LNCAP (cell line): ENCODE data around the gene MYO9B.

Experiments used
- CTCF ChIP-seq: fragments of 450-650 bp; IDR thresholded peaks from 2 replicates; pipeline ENCODE4 v1.5.1; 2017; ENCODE audit warnings: mild to moderate bottlenecking

Gene MYO9B

GRCh38 chr19:17206736-17207581 lies 131.4 kb downstream of the MYO9B start:
- no peak for TF ChIP-seq CTCF

DNA sequence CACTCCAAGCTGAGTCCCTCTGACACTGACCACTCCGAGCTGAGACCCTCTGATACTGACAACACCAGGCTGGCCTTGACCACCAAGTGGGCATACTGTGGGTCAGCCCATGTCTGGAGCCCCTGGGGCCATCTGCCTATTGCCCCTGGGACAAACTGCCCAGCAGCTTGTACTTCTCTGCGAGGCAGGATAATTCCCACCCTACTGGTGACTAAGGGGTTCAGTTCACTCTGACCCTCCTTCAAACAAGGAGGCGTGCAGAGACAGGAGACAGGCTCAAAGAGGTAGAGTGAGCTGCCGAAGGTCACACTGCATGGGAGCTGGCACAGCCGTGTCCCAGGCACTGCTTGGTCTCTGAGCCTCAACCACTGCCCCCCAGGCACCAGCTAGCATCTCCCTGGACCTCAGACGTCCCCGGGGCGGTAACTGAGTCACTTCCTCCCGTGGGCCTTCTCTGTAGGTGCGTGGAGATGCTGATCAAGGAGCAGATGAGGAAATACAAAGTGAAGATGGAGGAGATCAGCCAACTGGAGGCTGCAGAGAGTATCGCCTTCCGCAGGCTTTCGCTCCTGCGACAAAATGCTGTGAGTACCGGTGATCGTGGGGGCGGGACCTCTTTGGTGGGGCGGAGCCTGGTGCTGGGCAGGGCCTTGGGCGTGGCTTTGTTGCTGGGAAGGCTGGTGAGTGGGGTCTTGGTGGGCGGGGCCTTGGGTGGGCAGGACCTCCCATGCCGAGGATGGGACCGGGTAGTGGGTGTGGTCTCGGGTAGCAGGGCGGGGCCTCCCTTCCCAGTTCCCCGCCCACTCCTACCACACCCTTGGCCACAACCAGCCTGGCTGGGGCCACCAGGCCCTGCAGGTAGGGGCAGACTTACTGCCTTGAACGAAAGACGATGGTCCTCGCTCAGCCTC lies 133.8 kb downstream of the MYO9B start:
- TF ChIP-seq CTCF: no peak

- TF ChIP-seq CTCF: no peak
Measured at GRCh38 chr19:17210296-17210695, 134.7 kb downstream of the MYO9B start.

DNA sequence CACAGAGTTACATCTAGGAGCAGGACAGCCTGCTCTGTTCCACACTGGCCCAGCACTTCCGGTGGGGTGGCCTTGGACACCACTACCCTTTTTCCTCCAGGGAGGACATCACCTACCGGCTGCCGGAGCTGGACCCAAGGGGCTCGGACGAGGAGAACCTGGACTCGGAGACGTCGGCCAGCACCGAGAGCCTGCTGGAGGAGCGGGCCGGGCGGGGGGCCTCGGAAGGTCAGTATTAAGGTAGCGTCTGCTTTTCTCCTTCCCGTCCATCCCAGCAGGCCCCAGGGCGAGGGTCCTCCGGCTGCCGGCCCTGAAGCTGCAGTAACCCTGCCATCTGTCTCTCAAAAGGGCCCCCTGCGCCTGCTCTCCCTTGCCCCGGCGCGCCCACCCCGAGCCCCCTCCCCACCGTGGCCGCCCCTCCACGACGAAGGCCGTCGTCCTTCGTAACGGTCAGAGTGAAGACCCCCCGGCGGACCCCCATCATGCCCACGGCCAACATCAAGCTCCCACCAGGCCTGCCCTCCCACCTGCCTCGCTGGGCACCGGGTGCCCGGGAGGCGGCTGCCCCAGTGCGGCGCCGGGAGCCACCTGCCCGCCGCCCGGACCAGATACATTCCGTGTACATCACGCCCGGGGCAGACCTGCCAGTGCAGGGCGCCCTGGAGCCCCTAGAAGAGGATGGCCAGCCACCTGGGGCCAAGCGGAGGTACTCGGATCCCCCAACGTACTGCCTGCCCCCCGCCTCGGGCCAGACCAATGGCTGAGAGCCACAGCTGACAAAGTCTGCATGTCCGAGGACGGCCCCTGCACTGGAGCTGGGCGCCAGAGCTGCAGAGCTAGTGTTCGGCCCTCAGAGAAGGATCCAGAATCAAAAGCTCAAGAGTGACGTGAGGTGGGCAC lies 136.2 kb downstream of the MYO9B start:
- no peak for TF ChIP-seq CTCF

DNA sequence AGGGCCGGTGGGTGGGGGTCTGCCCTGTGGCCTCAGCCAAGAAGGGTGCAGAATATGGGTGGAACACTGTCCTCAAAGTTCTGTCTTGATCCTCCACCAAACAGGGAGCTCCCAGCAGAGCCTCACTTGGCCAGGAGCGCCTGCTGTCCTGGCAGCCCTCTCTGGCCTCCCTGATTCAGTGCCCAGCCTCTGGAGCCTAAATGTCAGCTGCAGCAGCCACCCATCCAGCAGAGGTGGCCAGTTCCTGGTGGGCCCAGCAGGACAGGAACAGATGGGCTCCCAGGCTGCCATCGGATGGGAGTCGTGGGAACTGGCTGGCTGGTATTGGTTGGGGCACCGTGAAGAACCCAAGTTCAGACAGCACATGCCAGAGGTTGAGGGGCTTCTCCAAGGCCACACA lies 137.8 kb downstream of the MYO9B start:
- no peak for TF ChIP-seq CTCF

DNA sequence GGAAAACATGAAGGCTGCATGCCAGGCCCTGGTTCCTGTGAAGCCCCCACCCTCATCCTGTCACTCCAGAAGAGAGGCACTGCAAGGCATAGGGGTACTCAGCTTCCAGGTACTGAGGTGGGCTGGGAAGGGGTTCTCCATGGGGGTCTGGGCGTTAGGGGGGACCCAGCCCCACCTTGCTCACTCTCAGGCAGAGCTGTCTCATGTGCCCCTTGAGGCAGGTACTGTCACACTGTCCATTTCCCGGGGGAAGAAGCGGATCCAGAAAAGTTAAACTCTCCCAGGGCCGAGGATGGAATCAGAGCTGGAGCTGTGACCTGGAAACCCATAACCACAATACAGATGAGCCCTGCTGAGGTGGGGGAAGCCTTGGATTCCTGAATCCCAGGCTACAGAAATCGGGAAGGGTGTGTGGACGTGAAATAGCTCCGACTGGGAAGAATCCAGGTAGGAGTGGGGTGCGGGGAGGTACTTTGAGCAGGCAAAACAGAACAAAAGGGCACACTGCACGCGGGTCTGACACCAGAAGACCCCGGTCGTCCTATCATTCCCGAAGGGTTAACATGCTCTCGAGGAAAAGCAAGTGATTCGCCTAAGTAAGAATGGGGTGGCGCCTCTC lies 139.0 kb downstream of the MYO9B start:
- no peak for TF ChIP-seq CTCF
